RCC 7860 (cell line): Measurements from ENCODE around the gene SLC37A1.

ENCODE experiments used
- DNase-seq: peaks from one replicate; pipeline ENCODE4 v3.0.0-alpha.2; 2015; ENCODE audit warnings: low spot score
- FAIRE-seq: peaks from 2 replicates; lab custom pipeline; 2012; peaks lifted over from hg19 to GRCh38; lab: Jason Lieb, UNC

Gene SLC37A1

GRCh38 chr21:42542196-42542595 is 28.5 kb downstream of the SLC37A1 start:
- DNase-seq (no peak), FAIRE-seq (no peak)

GRCh38 chr21:42542596-42542995 is 28.9 kb downstream of the SLC37A1 start:
- FAIRE-seq, result no peak
- no peak for DNase-seq

DNA sequence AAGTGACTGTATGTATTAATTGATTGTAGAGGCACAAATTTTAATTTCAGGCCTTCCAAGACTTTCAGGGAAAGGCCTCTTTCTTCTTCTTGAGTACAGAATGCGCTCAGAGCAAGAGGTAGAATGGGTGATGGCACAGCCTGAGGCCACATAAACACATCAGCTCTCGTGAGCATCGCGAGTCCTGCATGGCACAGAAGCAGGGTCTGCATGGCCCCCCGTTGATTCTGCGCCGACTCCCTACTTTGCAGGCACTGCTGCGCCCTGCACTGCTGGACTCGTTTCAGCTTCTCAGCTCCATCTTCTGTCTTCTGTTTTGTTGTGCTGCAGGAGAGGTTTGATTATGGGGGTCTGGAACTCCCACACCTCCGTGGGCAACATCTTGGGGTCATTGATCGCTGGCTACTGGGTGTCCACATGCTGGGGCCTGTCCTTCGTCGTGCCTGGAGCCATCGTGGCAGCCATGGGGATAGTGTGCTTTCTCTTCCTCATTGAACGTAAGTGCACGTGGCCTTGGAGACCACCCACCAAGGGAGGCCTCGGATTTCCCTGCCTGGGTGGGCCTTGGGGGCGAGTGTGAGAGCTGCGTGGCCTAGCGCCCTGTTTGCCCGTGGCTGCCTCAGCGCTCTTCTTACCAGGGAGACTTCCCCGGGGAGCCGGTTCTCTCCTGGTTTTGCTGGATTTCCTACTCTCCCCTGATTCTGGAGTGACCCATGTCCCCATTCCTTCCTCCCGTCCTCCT is 29.6 kb downstream of the SLC37A1 start:
- DNase-seq, result no peak
- no peak for FAIRE-seq

DNA sequence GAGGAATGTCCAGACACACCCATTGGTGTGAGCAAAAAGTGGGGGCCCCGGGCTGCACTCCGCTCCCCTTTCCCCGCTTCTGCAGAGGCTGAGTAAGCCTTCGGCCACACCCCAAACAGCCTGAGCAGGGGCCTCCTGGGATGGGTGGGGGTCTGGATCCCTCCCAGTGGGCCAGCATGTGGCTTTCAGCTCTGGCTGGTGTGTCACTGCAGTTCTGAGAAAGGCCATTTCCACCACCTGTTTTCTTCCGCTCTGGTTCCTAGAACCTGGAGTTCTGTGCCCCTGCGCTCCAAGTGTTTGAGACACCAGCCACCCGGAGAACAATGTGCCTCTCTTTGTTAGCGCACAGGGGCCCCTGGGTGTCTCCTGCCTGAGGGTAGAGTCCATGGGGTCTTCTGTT is 30.9 kb downstream of the SLC37A1 start:
- FAIRE-seq (no peak), DNase-seq (no peak)

- DNase-seq (no peak), FAIRE-seq (no peak)
Observed at GRCh38 chr21:42545317-42545716, 31.7 kb downstream of the SLC37A1 start.

DNA sequence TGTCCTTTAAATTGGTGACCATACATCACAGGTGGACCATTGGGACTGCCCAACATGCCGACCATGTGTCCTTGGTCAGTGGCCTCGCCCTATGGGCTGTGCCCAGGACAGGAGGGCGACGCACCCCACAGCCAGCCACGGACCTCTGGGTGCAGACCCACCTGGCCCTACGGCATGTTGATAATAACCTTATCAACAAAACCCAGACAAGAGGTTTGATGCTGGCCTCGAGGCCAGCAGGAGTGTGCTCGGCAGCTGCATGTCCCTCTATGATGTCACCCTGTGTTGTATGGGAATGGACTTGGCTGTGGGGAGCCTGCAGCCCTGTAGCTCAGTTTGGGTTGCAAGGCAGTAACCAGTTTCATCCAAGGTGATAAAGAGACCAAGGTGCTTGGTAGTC is 32.1 kb downstream of the SLC37A1 start:
- FAIRE-seq (no peak), DNase-seq (no peak)

GRCh38 chr21:42546433-42546832 is 32.8 kb downstream of the SLC37A1 start:
- no peak for FAIRE-seq

GRCh38 chr21:42547001-42547905 is 33.6 kb downstream of the SLC37A1 start:
- FAIRE-seq (no peak), DNase-seq (no peak)

More at GRCh38 chr21:42546433-42546832, 32.8 kb downstream of the SLC37A1 start:
- DNase-seq, result no peak

DNA sequence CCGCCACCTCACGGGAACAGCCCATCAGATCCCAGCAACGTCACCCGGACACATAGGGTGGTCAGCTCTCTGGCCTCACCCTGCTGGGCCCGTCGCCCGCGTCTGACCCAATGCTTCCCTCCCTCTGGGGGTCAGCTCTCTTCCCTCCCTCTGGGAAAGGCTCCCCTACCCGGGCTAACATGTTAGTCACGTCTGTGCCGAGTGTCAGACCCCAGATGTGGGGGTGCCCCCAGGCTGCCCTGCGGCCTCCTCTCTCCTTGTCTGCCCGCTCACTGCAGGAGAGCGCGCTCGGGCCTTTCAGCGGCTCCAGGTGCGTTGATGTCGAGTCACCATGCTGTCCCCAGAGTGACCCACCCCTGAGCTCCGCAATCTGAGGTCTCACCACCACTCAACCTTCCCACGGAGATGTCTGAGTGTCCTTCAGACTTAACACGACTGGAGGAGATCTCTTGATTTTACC is 34.3 kb downstream of the SLC37A1 start:
- DNase-seq, result no peak
- FAIRE-seq, result no peak

DNA sequence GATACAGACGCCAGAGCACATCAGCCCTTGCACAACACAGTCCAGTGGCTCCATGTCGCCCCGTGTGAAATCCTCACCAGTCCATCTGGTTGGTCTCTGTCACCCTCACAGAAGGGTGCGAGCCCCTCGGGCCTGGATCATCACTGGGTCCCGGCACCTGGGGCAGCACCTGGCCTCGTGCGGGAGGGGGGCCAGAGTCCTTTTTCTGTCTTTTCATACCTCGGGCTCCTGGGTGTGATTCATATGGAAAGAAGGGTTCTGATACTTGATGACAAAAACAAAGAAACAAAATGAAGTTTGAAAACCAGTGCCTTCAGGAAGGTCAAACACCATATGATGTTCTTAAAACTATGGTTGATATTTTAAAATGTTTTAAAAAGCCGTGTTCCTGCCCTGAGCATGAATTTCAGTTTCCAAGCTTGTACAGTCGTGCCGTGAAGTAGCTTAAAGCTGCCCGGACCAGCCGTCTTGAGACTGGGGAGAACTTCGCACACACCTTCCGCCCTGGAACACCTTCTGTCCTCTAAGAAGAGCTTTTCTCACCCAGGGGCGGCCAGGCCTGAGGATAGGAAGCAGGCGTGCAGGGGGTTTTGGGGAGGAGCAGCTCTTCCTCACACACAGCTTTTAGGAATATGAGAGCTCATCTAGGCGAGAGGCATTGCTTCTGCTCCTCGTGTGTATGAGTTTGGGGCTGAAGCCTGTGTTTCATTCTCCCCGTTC is 35.2 kb downstream of the SLC37A1 start:
- FAIRE-seq, result no peak

GRCh38 chr21:42550817-42551216 is 37.2 kb downstream of the SLC37A1 start:
- FAIRE-seq (no peak), DNase-seq (no peak)

More for the DNA sequence above, 35.2 kb downstream of the SLC37A1 start:
- no peak for DNase-seq

DNA sequence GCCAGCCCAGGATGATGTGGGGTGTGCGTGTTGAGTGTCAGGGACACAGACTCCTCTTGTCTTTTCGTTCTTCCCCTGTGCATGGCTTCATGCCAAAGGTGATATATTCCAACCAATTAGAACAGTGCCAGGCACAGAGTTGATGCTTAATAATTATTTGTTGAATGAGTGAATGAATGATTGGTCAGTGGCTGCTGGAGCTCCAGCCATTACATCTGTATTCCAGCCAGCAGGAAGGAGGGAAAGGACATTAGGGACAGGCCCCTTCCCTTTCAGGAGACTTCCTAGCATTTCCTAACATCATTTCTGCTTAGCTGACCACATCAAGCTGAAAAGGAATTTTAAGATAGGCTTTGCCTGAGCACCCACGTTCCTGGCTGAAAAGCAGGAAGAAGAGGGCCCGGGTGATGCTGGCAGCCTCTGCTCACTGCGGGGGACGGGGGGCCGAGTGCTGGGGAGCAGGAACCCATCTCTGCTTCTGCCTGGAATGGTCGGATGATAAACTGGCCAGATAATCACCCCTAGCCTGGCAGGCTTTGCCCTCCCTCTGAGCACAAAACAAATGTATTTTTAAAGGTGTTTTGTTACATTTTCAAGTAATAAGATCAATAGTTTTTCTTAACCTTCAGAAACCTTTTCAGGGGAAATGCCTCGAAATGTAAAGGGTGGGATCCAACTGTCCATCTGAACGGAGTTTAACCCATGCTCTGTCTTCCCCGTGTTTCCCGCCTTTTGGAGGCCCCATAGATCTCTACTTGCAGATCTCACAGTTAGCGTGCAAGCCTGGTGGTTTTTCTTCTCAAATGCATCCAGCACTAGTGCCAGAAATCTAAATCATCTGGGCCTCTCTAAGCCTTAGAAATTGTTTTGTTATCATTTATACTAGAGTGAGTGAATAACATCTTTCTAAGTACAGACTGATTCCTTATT is 39.0 kb downstream of the SLC37A1 start:
- DNase-seq, result no peak
- no peak for FAIRE-seq

DNA sequence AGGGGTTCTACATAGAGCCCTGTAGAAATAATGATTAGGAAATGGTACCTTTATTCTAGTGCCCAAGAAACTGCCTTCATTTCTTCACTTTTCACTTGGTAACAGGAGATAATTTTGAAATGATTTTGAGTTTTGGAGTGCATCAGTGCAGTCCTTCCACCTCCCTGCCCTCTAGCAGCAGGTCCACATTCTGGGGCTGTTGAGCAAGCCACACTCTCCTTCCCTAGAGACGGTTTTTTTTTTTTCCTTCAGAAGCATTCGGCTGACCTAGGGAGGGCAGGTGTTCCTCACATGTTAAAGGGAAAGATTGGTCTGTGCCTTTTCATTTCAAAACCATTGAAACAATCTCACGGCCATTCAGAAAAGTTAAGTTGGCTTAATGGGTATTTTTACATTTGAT is 39.8 kb downstream of the SLC37A1 start:
- no peak for FAIRE-seq

GRCh38 chr21:42554251-42554961 is 40.8 kb downstream of the SLC37A1 start:
- FAIRE-seq (no peak), DNase-seq (no peak)

More for the DNA sequence above, 39.8 kb downstream of the SLC37A1 start:
- DNase-seq, result no peak

GRCh38 chr21:42555756-42556438 is 42.2 kb downstream of the SLC37A1 start:
- FAIRE-seq (no peak), DNase-seq (no peak)

DNA sequence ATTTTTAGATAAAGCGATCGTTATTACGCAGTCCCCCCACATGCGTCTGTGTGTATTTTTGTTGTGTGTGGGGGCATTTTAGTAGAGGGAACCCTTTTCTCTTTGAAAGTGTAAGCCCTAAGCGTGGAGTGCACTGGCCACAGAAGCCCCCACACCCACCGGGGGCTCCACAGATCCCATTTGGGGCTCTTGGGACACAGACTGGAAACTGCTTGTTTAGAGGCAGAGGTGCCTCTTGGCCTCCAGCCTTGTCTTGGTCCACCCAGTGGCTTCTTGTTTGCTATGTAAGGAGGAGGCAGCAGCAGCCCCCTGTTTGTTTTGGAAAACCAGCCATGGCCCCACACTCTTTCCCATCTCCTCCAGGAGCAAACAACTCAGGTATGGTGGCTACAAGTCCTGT is 42.8 kb downstream of the SLC37A1 start:
- no peak for FAIRE-seq
- DNase-seq, result no peak

DNA sequence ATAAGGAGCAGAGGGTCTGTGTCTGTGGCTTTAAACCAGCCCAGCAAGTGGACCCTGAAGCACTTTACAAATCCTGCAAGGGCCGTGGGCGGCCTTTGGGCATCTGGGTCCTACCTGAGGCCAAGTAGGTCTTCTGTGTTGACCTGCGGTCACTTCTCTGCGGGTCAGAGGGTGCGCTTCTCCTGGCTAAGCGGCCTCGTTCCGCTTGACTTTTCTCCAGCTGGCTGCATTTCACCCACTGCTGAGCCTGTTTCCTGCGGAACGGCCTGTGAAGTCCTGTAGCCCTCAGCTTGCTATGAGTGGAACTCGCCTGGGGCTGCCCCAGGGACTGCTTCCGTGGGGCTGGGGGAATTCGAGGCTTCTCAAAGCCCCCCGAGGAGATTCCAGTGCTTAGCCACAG is 43.3 kb downstream of the SLC37A1 start:
- DNase-seq (no peak), FAIRE-seq (no peak)

DNA sequence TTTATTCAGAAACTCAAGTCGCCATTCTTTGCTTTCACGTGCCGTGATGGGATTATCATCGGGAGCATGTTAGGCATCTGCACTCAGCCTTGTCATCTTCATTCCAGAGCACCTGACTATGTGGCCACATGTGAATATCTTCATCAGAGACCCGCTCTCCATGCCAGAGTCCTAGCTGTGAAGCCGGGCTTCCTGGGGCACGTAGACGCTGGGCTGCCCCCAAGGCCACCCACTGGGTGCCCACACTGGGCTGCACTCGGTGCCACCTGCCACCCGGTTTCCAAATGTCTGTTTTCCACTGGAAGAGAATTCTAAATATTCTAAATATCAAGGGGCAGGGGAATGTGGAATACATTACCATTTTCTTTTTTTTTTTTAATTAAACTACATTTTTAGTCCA is 43.8 kb downstream of the SLC37A1 start:
- DNase-seq (no peak), FAIRE-seq (no peak)

DNA sequence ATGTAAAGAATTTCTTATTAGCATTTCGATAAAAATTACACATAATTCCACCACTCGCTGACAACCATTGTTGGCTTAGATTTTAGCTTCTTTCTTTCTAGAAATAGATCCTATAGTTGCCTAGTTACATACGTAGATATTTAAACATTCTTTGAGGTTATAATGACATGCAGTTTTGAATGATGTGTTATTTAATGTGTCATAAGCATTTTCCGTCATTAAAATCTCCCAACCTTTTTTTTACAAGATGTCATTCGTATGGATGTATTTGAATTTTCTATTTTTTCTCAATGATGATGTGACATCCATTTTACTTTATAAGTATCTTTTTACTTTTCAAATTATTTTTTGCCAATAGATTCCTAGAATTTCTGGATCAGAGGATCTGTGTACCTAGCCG is 44.7 kb downstream of the SLC37A1 start:
- DNase-seq (no peak), FAIRE-seq (no peak)
